Neural cell (in vitro differentiated cells): ENCODE measurements around the gene SMIM38. TPM values are rescaled to one million over a fixed set of nuclear protein-coding genes. Genes with fewer than 3 reads are reported as not detected.

Source experiments
- H2AFZ ChIP-seq: fragments of 200-600, 300-800 bp; sonication (generic), shearing (Covaris generic); 2 replicates; pipeline ENCODE4 v1.6.0; 2014; ENCODE audit warnings: low read depth, mild to moderate bottlenecking, antibody characterized with exemption, low read length, moderate library complexity
- H3F3A ChIP-seq: fragments of 200-600 bp; shearing (Covaris generic); 2 replicates; pipeline ENCODE4 v1.6.1; 2016; ENCODE audit warnings: mild to moderate bottlenecking, moderate library complexity, mixed read lengths, antibody characterized with exemption, low read length; ENCODE audit not compliant: insufficient read depth, poor library complexity, severe bottlenecking
- H3K27ac ChIP-seq: fragments of 200-600, 300-800 bp; sonication (generic), shearing (Covaris generic); 2 replicates; pipeline ENCODE4 v1.5.1; 2014; ENCODE audit warnings: mild to moderate bottlenecking, low read length, moderate library complexity
- H3K27me3 ChIP-seq: fragments of 300-800, 200-600 bp; sonication (generic), shearing (Covaris generic); 2 replicates; pipeline ENCODE4 v1.6.0; 2014; ENCODE audit warnings: mild to moderate bottlenecking, low read depth, low read length, moderate library complexity; ENCODE audit not compliant: insufficient read depth
- H3K36me3 ChIP-seq: fragments of 300-800, 200-600 bp; sonication (generic), shearing (Covaris generic); 2 replicates; pipeline ENCODE4 v1.5.1; 2014; ENCODE audit warnings: mild to moderate bottlenecking, antibody characterized with exemption, low read length, moderate library complexity; ENCODE audit not compliant: insufficient read depth
- H3K4me2 ChIP-seq: fragments of 300-800, 200-600 bp; sonication (generic), shearing (Covaris generic); 2 replicates; pipeline ENCODE4 v1.6.0; 2014; ENCODE audit warnings: mild to moderate bottlenecking, low read length
- H3K4me3 ChIP-seq: fragments of 300-800, 200-600 bp; sonication (generic), shearing (Covaris generic); 2 replicates; pipeline ENCODE4 v1.5.1; 2014; ENCODE audit warnings: mild to moderate bottlenecking, low read length, moderate library complexity
- H3K79me2 ChIP-seq: fragments of 200-600 bp; shearing (Covaris generic); replicated peaks from 2 replicates; pipeline ENCODE4 v1.6.0; 2014; ENCODE audit warnings: mild to moderate bottlenecking, low read length, moderate library complexity; ENCODE audit not compliant: insufficient read depth
- H3K9ac ChIP-seq: fragments of 300-800, 200-600 bp; sonication (generic), shearing (Covaris generic); 2 replicates; pipeline ENCODE4 v1.6.1; 2016; ENCODE audit warnings: mild to moderate bottlenecking, low read length, mixed read lengths
- H3K9me2 ChIP-seq: fragments of 200-600 bp; shearing (Covaris generic); 2 replicates; pipeline ENCODE4 v1.6.1; 2016; ENCODE audit warnings: mild to moderate bottlenecking, low read length, mixed read lengths; ENCODE audit not compliant: insufficient read depth
- H3K9me3 ChIP-seq: fragments of 200-600, 300-800 bp; sonication (generic), shearing (Covaris generic); 2 replicates; pipeline ENCODE4 v1.6.1; 2016; ENCODE audit warnings: mild to moderate bottlenecking, mixed run types, low read length, moderate library complexity, mixed read lengths
- H4K20me1 ChIP-seq: fragments of 200-600 bp; shearing (Covaris generic); 2 replicates; pipeline ENCODE4 v1.6.1; 2016; ENCODE audit warnings: mild to moderate bottlenecking, mixed run types; ENCODE audit not compliant: insufficient read depth
- CTCF ChIP-seq: fragments of 450-650 bp; IDR thresholded peaks from 2 replicates; pipeline ENCODE4 v1.5.1; 2014; ENCODE audit warnings: antibody characterized with exemption, mild to moderate bottlenecking, moderate library complexity; ENCODE audit not compliant: poor library complexity, severe bottlenecking
- EP300 ChIP-seq: fragments of 450-650 bp; conservative IDR thresholded peaks from 2 replicates; pipeline ENCODE4 v1.6.1; 2014; ENCODE audit warnings: antibody characterized with exemption, mild to moderate bottlenecking, moderate library complexity; ENCODE audit not compliant: poor library complexity, severe bottlenecking
- EZH2 ChIP-seq: fragments of 200-600, 300-800 bp; shearing (Covaris generic), sonication (generic); IDR thresholded peaks from 2 replicates; pipeline ENCODE4 v1.6.1; 2014; ENCODE audit warnings: antibody characterized with exemption, low read length, borderline replicate concordance, mild to moderate bottlenecking; ENCODE audit not compliant: insufficient read depth, poor library complexity, severe bottlenecking
- MXI1 ChIP-seq: fragments of 450-650 bp; conservative IDR thresholded peaks from 2 replicates; pipeline ENCODE4 v1.6.1; 2014; ENCODE audit warnings: antibody characterized with exemption, mild to moderate bottlenecking; ENCODE audit not compliant: poor library complexity, severe bottlenecking
- POLR2AphosphoS5 ChIP-seq: IDR thresholded peaks from 2 replicates; pipeline ENCODE4 v1.6.1; 2012
- RAD21 ChIP-seq: fragments of 450-650 bp; conservative IDR thresholded peaks from 2 replicates; pipeline ENCODE4 v1.6.1; 2014; ENCODE audit warnings: antibody characterized with exemption, mild to moderate bottlenecking, moderate library complexity
- REST ChIP-seq: IDR thresholded peaks from 2 replicates; pipeline ENCODE4 v1.6.1; 2012; ENCODE audit warnings: borderline replicate concordance
- SMC3 ChIP-seq: fragments of 450-650 bp; conservative IDR thresholded peaks from 2 replicates; pipeline ENCODE4 v1.6.1; 2014; ENCODE audit warnings: antibody characterized with exemption, mild to moderate bottlenecking, moderate library complexity; ENCODE audit not compliant: poor library complexity
- TAF1 ChIP-seq: IDR thresholded peaks from 2 replicates; pipeline ENCODE4 v1.6.1; 2012; ENCODE audit warnings: low read depth
- polyA plus RNA-seq: library from polyadenylated mRNA; depleted of rRNA; stranded (reverse); fragments of >200 nt; gene quantifications from 2 replicates; pipeline ENCODE4 v1.2.3, GENCODE V29; 2014

SMIM38 gene
- polyA plus RNA-seq, 1 donor from 2014 or later, result 1.9 TPM

- no peaks in the 10 kb centered on the region for H3K9me3 ChIP-seq
- no peak overlapping the region for H3K9ac ChIP-seq
- H2AFZ ChIP-seq, result no peak overlapping the region
- H3K27ac ChIP-seq, result no peak overlapping the region
- H3K27me3 ChIP-seq, result no peaks in the 10 kb centered on the region
- no peaks in the 10 kb centered on the region for H4K20me1 ChIP-seq
- TF ChIP-seq CTCF (no peak), SMC3 (no peak), TAF1 (no peak), RAD21 (no peak)
- no peak overlapping the region for H3K4me2 ChIP-seq
- H3K79me2 ChIP-seq, result no peaks in the 10 kb centered on the region
- H3K36me3 ChIP-seq, result no peaks in the 10 kb centered on the region
- H3F3A ChIP-seq, result no peaks in the 10 kb centered on the region
- H3K4me3 ChIP-seq, result no peak overlapping the region
- no peaks in the 10 kb centered on the region for H3K9me2 ChIP-seq
Observed at GRCh38 chr11:69136471-69136870, 19.3 kb upstream of the SMIM38 start.

GRCh38 chr11:69137151-69137844, 18.4 kb upstream of the SMIM38 start:
- Histone ChIP-seq H3K9me3 (no peaks in the 10 kb centered on the region), H3K4me3 (no peak overlapping the region), H3K9ac (no peak overlapping the region), H2AFZ (no peak overlapping the region), H3K4me2 (no peak overlapping the region), H3F3A (no peaks in the 10 kb centered on the region), H3K27ac (no peak overlapping the region), H4K20me1 (no peaks in the 10 kb centered on the region), H3K36me3 (no peaks in the 10 kb centered on the region), H3K79me2 (no peaks in the 10 kb centered on the region), H3K9me2 (no peaks in the 10 kb centered on the region), H3K27me3 (no peaks in the 10 kb centered on the region)
- TF ChIP-seq RAD21, result no peak
- TF ChIP-seq TAF1, result no peak
- TF ChIP-seq CTCF, result no peak
- no peak for TF ChIP-seq MXI1
- no peak for TF ChIP-seq EP300
- no peak for TF ChIP-seq REST
- TF ChIP-seq EZH2, result no peak
- no peak for TF ChIP-seq POLR2AphosphoS5
- TF ChIP-seq SMC3, result no peak
